Body of pancreas (tissue), 4 donors: ENCODE results near the gene SLC25A6.

Source experiments
- POLR2A ChIP-seq, 3 donors: fragments of 450-650 bp; IDR thresholded peaks; one replicate each; pipeline ENCODE4 v1.6.1; 2016; ENCODE audit warnings: antibody characterized with exemption in 3 of 3, mild to moderate bottlenecking in 2 of 3
- TF ChIP-seq, protein P1 (sequence below), 7 experiments: fragments of 450-650 bp in 4 of 7; fragments of 200-600 bp in 3 of 7; sonication (generic) in 3 of 7; IDR thresholded peaks; one replicate each; pipeline ENCODE4 v1.5.1; 2016 to 2019; ENCODE audit warnings: antibody characterized with exemption in 7 of 7

DNA sequence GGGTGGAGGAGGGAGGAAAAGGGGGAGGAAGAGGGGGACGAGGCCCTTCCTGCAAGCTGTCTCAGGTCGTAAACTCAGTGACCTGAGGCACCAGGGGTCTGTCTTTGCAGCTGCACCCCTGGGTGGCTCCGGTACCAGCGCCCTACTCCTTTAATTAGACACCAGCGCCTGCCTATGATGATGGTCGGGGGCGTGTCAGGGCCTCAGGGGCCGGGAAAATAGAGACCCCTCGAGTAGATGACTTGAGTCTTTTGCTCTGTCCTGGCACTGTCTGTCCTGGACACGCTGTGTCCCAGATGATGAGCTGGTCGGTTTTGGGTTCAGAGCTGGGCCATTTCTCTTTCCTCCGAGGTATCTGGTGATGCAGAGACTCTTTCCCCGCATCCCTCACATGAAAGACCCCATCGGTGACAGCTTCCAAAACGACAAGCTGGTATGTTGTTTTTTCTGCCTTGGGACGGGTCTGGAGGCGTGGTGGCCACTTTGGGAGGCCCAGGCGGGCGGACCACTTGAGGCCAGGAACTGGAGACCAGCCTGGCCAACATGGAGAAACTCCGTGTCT, 11.2 kb downstream of the SLC25A6 start:
- no peak for TF ChIP-seq POLR2A (IDR thresholded peaks at IDR 0.05)
- TF ChIP-seq, protein P1, sequence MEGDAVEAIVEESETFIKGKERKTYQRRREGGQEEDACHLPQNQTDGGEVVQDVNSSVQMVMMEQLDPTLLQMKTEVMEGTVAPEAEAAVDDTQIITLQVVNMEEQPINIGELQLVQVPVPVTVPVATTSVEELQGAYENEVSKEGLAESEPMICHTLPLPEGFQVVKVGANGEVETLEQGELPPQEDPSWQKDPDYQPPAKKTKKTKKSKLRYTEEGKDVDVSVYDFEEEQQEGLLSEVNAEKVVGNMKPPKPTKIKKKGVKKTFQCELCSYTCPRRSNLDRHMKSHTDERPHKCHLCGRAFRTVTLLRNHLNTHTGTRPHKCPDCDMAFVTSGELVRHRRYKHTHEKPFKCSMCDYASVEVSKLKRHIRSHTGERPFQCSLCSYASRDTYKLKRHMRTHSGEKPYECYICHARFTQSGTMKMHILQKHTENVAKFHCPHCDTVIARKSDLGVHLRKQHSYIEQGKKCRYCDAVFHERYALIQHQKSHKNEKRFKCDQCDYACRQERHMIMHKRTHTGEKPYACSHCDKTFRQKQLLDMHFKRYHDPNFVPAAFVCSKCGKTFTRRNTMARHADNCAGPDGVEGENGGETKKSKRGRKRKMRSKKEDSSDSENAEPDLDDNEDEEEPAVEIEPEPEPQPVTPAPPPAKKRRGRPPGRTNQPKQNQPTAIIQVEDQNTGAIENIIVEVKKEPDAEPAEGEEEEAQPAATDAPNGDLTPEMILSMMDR (IDR thresholded peaks at IDR 0.05), result no peak
